NK-92 treated with Interleukin-12 subunit alpha and Interleukin-12 subunit beta, amount 100 ng/mL, for 24 hours (cell line): ENCODE data around the gene IL10RA.
"Not testable (repeated sequence)": the region's sequence is repeated elsewhere in the genome, so short reads cannot be mapped to it uniquely, and the experiment has no call there.

ENCODE experiments used
- DNase-seq: peaks from one replicate; lab custom pipeline; 2025; lab: John Stamatoyannopoulos, UW

IL10RA gene

DNA sequence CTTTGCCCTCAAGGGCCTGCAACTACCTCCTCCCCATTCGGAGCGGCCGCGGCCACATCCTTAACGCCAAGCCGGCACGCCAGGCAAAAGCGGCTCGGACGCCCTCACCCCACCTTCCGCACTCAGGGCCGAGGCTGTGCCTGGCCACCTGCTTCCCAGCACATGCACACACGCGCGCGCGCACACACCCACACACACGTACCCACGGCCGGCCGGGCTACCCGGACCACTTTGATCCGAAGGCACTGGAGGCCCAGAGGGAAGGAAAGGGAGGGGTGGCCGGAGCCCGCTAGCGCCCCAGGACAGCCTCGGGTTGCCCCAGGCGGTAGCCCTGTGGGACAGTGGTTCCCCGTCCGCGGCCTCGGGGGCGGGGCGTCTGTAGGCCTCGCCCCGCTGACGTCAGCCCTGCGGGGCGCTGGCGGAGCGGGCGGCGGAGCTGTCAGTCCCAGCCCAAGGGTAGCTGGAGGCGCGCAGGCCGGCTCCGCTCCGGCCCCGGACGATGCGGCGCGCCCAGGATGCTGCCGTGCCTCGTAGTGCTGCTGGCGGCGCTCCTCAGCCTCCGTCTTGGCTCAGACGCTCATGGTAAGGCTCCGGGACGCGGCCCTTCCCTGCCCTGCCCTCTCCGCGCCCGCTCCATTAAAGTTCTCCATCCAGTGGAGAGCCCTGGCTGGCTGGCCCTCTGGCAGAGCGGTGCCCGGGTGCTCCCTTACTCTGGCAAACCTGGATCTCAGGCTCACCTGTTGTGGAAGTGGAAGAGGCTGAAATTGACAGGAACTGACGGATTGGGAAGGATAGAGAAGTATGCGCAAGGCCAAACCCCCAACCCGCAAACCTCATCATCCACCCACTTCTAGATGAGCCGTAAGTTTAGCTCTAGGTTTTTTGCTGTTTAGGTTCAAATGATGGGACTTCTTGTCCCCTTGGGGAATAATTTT, at the start of gene IL10RA:
IL10RA (plus strand) TSS at position 442 of the 935 bp plus-strand sequence; CDS start at position 516, 74 bp downstream.
- DNase-seq, result peak; percentile 87

DNA sequence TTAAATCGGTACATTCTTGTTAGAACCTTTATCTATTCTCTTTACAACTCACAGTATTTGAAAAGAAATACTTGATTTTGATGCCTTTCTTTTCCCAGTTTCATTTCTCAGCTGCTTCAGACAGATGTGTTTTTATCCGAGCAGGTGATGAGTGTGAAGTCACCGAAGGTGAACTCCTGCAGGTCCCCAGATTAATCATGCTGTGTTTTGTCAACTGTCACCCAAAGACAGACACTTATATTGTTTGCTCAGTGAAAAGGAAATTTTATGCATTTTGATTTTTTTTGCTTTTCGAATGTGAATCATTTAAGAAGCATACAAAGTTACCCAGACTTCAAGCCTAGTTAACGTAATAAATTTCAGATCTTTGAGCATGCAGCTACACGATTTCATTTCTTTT, 49.2 kb upstream of the IL10RA start:
- no peak for DNase-seq

DNA sequence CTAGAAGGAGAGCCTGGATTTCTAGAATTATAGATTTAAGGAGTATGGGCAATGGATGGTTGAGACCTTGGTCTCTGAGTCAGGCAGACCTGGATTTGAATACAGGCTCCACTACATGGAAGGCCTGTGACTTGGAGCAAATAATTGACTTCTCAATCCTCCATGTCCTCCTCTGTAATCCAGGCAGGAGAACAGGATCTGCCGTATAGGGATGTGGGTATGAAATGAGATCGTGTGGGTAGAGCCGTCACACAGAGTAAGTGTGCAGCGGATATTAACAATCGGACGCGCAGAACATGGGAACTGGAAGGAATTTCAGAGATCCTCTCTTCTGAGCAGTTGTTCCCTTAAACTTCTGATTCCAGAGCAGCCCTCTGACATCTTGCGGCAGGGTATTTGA, 45.5 kb upstream of the IL10RA start:
- no peak for DNase-seq

DNA sequence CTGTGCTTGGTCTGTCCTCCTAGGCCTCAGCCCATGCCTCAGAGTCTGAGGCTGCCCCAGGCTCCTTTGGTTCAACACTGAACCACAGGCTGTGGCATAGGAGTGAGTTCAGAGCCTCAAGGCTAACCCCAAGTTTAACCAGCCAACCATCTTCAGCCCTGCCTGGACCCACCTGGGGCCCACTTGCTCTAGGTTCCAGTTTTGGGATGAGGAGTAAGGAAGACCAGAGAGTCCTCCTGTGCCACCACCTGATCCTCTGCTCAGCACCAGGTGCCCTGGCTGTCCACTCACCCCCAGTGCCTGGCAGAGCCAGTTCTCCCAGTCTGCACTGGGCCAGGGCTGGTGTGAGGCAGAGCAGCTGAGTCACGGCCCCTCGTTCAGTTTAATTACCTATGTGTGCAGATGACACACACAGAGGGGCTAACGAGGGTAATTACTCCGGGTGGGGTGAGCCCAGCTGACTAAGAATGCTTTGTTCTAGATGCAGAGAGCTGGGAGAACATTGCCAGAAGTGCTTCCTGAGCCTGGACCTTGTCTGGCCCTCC, 45.0 kb upstream of the IL10RA start:
- no peak for DNase-seq

DNA sequence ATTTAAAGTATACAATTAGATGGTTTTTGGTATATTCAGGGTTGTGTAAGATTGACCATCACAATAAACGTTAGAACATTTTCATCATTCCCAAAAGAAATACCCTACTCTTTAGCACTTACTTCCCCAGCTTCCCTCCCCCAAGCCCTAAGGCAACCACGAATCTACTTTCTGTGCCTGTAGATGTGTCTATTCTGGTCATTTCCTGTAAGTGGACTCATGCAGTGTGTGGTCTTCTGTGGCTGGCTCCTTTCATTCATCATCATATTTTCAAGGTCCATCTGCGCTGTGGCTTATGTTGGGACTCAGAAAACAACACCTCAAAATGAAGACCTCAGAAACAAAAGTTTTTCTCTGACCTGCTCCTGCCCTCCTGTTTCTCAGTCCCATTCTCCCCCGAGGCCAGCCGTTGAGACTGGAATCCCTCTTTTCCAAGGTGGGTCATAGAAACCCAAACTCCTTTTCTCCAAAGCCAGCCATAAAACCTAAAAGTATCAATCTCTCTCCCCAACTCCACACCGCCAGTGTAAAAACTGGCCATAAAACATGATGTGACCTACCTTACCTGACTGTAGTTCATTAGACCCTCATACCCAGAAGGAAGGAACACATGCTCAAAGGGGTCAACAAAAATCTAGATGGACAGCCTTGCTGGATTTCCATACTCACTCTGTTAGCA, 44.1 kb upstream of the IL10RA start:
- no peak for DNase-seq

DNA sequence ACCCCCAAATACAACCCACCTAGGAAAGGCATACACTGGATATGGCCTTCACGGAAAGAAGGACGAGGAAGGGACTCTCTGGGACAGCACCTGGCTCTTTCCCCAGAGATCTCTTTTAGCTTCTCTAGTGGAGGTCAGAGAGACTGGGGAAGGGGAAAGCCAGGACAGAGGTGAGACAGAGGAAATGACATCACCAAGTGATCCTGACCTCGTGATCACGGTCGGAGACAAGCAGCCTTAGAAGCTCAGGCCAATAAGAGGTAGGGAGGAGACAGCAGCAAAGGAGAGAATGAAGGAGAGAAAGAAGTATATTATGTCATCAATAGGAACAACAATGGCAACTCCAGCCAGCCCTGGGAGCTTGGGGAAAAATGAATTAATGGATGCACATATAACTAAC, 41.6 kb upstream of the IL10RA start:
- no peak for DNase-seq

DNA sequence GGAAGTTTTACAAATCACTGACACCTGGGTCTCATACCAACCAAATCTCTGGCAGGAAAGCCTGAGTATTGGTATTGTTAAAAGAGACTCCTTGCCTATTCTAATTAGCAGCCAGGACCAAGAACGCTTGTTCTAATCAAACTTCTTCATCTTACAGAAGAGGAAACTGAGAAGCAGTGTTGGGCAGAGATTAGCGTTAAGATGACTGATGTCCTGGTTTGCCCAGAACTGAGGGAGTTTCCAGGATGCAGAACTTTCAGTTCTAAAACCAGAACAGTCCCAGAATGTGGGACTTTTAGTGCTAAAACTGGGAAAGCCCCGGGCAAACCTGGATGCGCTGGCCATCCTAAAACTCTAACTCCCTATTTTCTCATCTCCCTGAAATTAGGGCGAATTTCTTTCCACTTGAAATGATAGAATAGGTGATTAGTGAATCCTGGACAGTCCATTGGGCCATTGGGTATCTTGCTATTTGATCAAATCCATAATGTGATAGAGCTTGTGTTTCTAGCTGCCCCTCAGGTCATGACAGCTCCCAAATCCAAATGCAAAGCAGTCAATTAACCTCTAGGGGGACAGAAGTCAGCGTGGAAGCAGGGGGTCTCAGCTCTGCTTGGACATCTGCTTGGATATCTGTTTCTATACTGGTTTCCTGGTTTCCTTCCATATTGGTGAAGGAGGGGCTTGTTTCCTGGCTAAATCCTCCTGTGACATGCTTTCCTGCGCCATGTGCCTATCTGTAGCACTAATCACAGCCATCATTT, 41.0 kb upstream of the IL10RA start:
- DNase-seq, result no peak

DNA sequence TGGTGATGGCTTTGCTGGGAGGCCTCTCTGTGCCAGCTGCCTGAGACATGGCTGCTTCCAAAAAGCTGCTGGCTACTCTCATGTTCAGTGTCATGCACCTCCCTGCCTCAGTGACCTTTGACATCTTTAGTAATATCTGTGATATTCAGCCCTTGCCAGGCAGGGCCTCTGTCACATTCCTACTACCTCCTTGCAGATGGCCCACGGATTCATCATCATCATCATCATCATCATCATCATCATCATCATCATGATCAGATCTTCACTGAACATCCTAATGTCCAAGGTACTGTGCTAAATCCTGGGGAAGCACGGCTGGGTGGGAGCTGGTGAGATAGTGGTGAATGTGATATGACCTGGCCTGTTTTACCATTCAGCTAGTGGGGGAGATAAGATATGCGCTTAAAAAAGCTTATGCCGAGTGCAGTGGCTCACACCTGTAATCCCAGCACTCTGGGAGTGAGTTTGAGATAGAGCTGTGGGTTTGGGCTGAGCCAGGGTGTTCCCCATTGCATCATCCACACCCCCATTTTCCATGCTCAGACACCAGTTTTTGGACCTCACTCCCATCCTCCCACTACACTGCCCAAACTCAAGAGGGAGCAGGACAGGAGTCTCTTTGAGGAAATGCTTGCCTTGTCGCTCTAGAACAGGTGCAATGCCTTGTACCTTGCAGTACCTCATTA, 39.9 kb upstream of the IL10RA start:
- DNase-seq, result no peak

DNA sequence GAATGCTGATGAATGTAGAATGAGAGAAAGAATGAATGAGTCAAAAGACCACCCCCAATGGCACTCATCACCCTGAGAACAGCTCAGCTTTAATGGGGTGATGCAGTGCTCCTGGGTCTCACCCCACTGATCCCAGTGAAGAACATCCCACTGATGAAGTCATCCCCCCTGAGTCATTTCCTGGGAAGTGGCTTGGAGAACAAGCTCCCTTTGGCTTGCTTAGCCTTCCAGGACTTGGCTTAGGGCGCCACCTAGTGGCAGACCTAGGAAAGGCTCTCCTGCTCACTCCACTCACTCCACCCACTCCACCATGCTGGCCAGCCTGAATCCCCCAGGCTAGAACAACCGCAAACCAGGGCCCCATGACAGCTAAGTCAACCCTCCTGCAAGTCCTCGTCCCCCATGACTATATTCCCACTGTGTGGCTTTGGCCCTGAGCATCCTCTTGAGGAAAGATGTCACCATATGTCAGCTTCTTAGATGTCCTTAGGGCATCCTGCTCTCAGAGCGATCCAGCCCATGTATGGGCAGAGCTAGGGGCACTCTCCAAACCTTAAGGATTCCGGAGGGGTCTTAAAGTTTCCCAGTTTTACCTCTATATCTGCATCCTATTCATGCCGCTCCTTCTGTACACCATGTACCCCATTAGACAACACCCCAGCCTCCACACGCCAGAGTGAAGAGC, 39.2 kb upstream of the IL10RA start:
- peak; percentile 74 for DNase-seq

DNA sequence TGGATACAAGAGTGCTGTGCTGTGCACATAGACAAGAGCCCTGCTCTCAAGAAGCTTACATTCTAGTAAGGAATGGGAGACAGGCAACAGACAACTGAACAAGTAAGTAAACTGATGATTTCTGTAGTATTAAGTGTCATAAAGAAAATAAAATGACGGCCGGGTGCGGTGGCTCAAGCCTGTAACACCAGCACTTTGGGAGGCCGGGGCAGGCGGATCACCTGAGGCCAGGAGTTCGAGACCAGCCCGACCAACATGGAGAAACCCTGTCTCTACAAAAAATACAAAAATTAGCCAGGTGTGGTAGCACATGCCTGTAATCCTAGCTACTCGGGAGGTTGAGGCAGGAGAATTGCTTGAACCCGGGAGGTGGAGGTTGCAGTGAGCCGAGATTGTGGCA, 38.4 kb upstream of the IL10RA start:
- not testable (repeated sequence) for DNase-seq

DNA sequence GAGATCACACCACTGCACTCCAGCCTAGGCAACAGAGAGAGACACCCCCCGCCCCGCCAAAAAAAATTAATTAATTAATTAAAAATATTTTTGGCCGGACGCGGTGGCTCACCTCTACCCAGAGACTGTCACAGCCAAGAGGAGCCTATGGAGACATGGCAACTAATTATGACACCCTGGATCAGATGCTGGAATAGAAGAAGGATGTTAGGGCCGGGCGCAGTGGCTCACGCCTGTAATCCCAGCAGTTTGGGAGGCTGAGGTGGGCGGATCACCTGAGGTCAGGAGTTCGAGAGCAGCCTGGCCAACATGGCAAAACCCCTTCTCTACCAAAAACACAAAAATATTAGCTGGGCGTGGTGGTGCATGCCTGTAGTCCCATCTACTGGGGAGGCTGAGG, 37.7 kb upstream of the IL10RA start:
- DNase-seq, result not testable (repeated sequence)

DNA sequence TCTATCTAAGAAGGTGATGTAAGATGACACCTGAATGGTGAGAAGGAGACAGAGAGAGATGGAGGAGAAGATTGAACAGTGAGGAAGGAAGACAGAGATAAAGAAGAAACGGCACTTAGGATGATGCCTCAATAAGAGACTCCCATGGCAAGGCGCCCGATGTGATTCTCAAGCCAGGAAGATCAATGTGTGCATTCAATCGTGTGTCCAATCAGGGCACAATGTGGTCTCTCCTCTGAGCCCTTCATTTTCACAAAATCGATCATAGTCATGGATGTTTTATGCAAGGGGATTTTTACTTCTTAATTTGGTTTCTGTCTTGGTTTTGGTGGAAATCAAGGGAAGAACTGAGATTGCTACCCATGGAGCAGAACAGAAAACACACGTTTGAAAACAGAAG, 37.1 kb upstream of the IL10RA start:
- no peak for DNase-seq

DNA sequence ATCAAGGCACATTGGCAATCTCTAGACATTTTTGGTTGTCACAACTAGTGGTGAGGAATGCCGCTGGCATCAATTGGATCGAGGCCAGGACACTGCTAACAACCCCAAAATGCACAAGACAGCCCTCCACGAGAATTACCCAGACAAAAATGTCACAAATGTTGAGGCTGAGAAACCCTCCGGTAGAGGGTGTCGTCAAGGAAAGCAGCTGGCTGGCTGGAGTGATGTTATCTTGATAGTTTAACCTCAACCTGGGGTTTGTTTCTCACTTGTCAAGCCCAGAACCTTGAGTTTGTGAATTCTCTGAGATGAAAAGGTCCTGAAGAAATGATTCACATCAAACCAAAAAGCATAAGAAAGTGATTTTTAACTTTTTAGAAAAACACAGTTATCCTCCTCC, 35.9 kb upstream of the IL10RA start:
- no peak for DNase-seq

DNA sequence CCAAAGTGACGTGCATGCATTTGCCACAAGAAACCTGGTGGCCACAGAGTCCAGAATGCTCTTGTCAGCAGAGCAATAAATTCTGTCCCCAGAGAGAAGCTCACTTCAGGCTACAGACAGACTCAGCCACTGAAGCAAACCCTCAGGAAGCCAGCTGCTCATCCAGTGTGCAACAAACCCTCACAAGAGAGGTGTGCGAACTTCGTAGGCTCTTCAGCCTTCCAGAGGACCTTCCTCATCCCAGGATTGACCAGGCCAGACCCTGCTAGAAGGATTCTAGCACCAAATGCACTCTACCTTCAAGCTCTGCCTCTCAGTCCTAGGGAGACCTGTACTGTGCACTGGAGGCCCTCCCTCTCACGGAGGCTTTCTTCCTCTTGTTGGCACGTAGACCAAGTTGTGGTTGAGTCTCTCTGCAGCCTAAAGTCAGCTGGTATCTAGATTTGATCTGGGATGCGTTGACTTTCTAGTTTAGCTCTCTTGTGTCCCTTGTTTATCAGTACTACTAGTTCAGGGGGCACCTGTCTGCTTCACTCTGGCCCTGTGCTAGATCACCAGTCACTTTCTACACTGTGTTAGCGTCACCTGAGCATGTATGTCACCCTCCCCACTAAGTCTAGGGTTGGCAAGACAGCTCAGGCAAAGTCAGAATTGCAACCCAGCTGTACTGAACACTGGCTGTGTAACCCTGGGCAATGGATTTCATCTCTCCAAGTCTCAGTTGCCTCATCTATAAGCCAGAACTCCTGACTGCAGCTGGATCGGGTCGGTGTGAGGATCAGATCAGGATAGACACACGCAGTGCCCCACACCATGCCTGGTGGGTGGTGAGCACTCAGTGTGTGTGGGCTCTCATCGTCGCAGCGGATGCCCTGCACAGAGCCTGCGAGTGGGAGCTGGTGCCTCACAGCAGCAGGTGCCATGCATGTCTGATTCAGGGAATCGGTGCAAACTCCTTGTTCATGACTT, 34.9 kb upstream of the IL10RA start:
- DNase-seq, result no peak

DNA sequence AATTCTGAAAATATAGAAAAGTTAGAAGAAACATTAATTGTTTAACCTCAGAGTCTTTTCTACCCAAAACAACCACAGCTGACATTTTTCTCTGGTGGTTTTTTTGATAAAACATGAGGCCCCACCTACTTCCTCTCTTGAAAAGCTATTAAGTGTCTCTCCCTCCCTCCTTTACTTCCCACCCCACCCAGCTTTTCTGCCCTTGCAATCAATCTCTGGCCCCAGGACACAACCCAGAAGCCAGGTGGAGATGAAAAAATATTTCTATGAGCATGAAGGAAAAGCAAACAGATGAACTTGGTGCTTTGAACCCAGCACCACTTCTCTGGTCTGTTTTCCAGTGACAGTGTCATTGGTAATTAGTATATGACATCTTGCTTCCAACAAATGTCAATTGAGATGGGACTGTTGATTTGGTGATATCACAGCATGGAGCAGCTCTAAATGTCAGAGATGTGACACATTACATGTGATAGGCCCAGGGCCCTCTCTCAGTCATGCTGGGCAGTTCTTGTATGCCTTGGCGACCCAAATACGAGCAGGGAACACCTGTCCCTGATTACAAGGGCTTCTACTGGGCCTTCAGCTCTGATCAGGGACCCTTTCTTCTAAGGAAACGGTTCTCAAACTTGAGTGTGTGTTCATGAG, 33.0 kb upstream of the IL10RA start:
- no peak for DNase-seq

DNA sequence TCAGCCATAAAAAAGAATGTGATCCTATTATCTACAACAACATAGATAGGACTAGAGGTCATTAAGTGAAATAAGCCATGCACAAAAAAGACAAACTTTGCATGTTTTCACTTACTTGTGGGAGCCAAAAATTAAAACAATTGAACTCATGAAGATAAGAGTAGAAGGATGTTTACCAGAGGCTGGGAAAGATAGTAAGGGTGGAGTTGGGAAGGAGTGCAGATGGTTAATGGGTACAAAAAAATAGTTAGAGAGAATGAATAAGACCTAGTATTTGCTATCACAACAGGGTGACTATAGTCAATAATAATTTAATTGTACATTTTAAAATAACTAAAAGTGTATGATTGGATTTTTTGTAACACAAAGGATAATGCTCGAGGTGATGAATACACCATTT, 27.2 kb upstream of the IL10RA start:
- no peak for DNase-seq

DNA sequence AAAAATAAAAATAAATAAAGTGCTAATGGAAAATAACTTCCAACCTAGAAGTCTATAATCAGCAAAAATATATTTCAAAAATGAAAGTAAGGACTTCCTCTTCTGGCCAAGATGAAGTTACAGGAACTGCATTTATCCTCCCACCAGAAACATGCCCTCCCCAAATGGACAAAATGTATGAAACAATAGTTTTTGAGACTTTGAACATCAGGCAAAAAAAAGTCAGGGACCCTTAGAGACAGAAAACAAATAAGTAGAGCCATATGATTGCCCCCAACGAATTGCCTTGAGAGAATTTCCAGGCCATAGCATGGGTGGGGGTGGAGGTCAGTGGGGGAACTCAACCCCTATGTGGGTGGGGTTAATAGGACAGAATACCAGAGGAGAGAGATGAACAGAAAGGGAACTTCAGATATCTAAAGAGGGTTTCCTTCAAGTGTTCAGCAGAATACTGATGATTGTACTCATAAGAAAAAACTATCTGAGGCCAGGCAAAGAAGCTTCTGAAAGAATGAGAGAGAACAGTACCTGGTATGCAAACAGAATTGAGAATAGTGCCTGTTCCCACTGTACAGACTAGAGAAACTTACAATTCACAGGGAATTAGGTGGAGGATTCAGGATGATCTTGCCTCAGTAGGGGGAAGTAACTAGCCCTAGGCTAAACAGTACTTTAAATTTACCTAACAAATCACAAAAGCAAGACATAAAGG, 26.6 kb upstream of the IL10RA start:
- no peak for DNase-seq

DNA sequence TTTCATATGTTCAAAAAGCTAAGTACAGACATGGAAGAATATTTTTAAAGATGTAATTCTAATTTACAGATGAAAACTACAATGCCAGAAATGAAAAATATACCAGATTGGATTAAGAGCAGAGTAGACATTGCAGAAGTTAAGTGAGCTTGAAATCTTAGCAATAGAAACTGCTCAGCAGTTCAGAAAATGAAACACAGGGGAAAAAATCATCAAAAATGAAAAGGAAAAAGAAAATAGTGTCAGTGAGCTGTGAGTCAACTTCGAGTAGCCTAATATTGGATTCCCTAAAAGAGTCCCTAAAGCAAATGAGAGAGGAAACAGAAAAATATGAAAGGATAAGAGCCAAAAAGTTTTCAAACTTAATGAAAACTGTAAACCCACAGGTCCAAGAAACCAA, 25.8 kb upstream of the IL10RA start:
- DNase-seq, result no peak

DNA sequence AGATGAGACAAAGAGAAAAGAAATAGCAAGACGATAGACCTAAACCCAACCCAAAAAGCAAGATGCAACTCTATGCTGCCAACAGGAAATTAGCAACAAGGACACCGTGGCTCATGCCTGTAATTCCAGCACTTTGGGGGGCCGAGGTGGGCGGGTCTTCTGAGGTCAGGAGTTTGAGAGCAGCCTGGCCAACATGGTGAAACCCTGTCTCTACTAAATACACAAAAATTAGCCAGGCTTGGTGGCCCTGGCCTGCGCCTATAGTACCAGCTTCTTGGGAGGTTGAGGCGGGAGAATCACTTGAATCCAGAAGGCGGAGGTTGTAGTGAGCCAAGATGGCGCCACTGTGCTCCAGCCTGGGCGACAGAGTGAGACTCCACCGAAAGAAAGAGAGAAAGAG, 24.3 kb upstream of the IL10RA start:
- DNase-seq, result no peak
